SK-N-SH treated with all-trans-retinoic acid at 6 μM for 48 hours (cell line): ENCODE measurements around the gene ZMIZ1.

Source experiments
- ATAC-seq: fragments of 200-7000 bp; cut with Tn5 transposase; 3 replicates; pipeline ENCODE4 v1.9.1; 2020; ENCODE audit warnings: mild to moderate bottlenecking, moderate library complexity
- ARNTL ChIP-seq: fragments of 450-650 bp; formaldehyde crosslinking; IDR thresholded peaks from 2 replicates; pipeline ENCODE4 v1.5.0; 2020; ENCODE audit warnings: low read depth, mild to moderate bottlenecking, moderate library complexity, borderline replicate concordance
- BACH2 ChIP-seq: fragments of 250-450 bp; sonication (Bioruptor Pico); IDR thresholded peaks from 2 replicates; pipeline ENCODE4 v1.9.0; 2021; ENCODE audit warnings: mild to moderate bottlenecking, borderline replicate concordance
- CSDC2 ChIP-seq: fragments of 250-450 bp; sonication (Bioruptor Pico); IDR thresholded peaks from 2 replicates; pipeline ENCODE4 v1.5.0; 2020; ENCODE audit warnings: mild to moderate bottlenecking, moderate library complexity
- ESRRG ChIP-seq: fragments of 250-450 bp; sonication (Bioruptor Pico); IDR thresholded peaks from 2 replicates; pipeline ENCODE4 v1.6.1; 2021; ENCODE audit warnings: mild to moderate bottlenecking
- GLIS3 ChIP-seq: fragments of 250-450 bp; sonication (Bioruptor Pico); IDR thresholded peaks from 2 replicates; pipeline ENCODE4 v1.5.0; 2020; ENCODE audit warnings: mild to moderate bottlenecking, moderate library complexity
- OSR1 ChIP-seq: fragments of 250-450 bp; sonication (Bioruptor Pico); IDR thresholded peaks from 2 replicates; pipeline ENCODE4 v1.8.0; 2022; ENCODE audit warnings: moderate library complexity, mild to moderate bottlenecking, inconsistent platforms
- PPARA ChIP-seq: fragments of 250-450 bp; sonication (Bioruptor Pico); IDR thresholded peaks from 2 replicates; pipeline ENCODE4 v1.5.0; 2020; ENCODE audit warnings: mild to moderate bottlenecking, borderline replicate concordance
- RARB ChIP-seq: fragments of 250-450 bp; sonication (Bioruptor Pico); IDR thresholded peaks from 2 replicates; pipeline ENCODE4 v1.8.0; 2021; ENCODE audit warnings: mild to moderate bottlenecking, moderate library complexity
- SNAI2 ChIP-seq: fragments of 250-450 bp; sonication (Bioruptor Pico); IDR thresholded peaks from 2 replicates; pipeline ENCODE4 v1.5.0; 2020; ENCODE audit warnings: mild to moderate bottlenecking, moderate library complexity
- TOX ChIP-seq: fragments of 250-450 bp; sonication (Bioruptor Pico); IDR thresholded peaks from 2 replicates; pipeline ENCODE4 v1.8.0; 2021; ENCODE audit warnings: mild to moderate bottlenecking, moderate library complexity, borderline replicate concordance
- ZC3H10 ChIP-seq: fragments of 250-450 bp; sonication (Bioruptor Pico); IDR thresholded peaks from 2 replicates; pipeline ENCODE4 v1.5.1; 2021; ENCODE audit warnings: mild to moderate bottlenecking, moderate library complexity
- ZFP3 ChIP-seq: fragments of 250-450 bp; sonication (Bioruptor Pico); IDR thresholded peaks from 2 replicates; pipeline ENCODE4 v1.5.0; 2020; ENCODE audit warnings: mild to moderate bottlenecking, moderate library complexity
- ZFP30 ChIP-seq: fragments of 450-650 bp; formaldehyde crosslinking; IDR thresholded peaks from 2 replicates; pipeline ENCODE4 v1.5.0; 2022; ENCODE audit warnings: mild to moderate bottlenecking, moderate library complexity
- ZNF565 ChIP-seq: fragments of 450-650 bp; formaldehyde crosslinking; conservative IDR thresholded peaks from 2 replicates; pipeline ENCODE4 v1.5.0; 2020; ENCODE audit warnings: low read depth, mild to moderate bottlenecking, moderate library complexity
- ZNF70 ChIP-seq: fragments of 450-650 bp; formaldehyde crosslinking; IDR thresholded peaks from 2 replicates; pipeline ENCODE4 v1.5.0; 2020; ENCODE audit warnings: mild to moderate bottlenecking, moderate library complexity
- ZNF8 ChIP-seq: fragments of 450-650 bp; formaldehyde crosslinking; IDR thresholded peaks from 2 replicates; pipeline ENCODE4 v1.5.0; 2020; ENCODE audit warnings: mild to moderate bottlenecking, moderate library complexity
- TF ChIP-seq, protein P1 (sequence below): fragments of 250-450 bp; sonication (Bioruptor Pico); IDR thresholded peaks from 2 replicates; pipeline ENCODE4 v1.8.0; 2020; ENCODE audit warnings: mild to moderate bottlenecking, moderate library complexity, borderline replicate concordance
- TF ChIP-seq, protein P2 (sequence below): fragments of 250-450 bp; sonication (Bioruptor Pico); IDR thresholded peaks from 2 replicates; pipeline ENCODE4 v1.5.1; 2020; ENCODE audit warnings: low read depth, mild to moderate bottlenecking, moderate library complexity
- TF ChIP-seq, protein P3 (sequence below): fragments of 250-450 bp; sonication (Bioruptor Pico); IDR thresholded peaks from 2 replicates; pipeline ENCODE4 v1.8.0; 2021; ENCODE audit warnings: low read depth, mild to moderate bottlenecking, moderate library complexity, borderline replicate concordance
- TF ChIP-seq, protein P4 (sequence below): fragments of 250-450 bp; sonication (Bioruptor Pico); IDR thresholded peaks from 2 replicates; pipeline ENCODE4 v1.5.0; 2020; ENCODE audit warnings: mild to moderate bottlenecking, moderate library complexity
- TF ChIP-seq, protein P5 (sequence below): fragments of 250-450 bp; sonication (Bioruptor Pico); IDR thresholded peaks from 2 replicates; pipeline ENCODE4 v1.5.1; 2021; ENCODE audit warnings: mild to moderate bottlenecking, moderate library complexity

The ZMIZ1 gene

DNA sequence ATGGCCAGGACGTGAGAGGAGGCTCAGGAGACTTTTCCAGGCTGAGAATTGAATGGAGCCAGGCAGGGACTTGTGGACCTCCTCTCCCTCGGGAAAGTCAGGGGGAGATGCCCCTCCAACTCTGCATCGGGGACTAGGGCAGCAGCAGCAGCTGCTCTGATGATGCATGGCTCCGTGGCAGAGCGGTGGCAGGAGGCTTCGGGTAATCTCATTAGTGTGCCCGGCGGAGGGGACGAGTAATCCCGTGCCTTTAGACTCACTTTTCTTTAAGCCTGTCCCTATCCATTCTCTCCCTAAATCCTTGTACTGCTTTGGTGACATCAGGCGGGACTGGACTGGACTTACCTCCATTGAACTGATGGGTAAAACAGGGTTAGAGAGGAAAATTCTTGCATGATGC is 75.1 kb downstream of the ZMIZ1 start:
- TF ChIP-seq ZFP3 (no peak), ZNF565 (no peak), SNAI2 (no peak), TOX (CRISPR knock-in tag) (no peak), ZNF70 (CRISPR knock-in tag) (no peak), ARNTL (CRISPR knock-in tag) (no peak), ZFP30 (no peak), RARB (CRISPR knock-in tag) (no peak), CSDC2 (CRISPR knock-in tag) (no peak), OSR1 (CRISPR knock-in tag) (no peak), ZNF8 (CRISPR knock-in tag) (no peak), ZC3H10 (CRISPR knock-in tag) (no peak)
- TF ChIP-seq, protein P1, sequence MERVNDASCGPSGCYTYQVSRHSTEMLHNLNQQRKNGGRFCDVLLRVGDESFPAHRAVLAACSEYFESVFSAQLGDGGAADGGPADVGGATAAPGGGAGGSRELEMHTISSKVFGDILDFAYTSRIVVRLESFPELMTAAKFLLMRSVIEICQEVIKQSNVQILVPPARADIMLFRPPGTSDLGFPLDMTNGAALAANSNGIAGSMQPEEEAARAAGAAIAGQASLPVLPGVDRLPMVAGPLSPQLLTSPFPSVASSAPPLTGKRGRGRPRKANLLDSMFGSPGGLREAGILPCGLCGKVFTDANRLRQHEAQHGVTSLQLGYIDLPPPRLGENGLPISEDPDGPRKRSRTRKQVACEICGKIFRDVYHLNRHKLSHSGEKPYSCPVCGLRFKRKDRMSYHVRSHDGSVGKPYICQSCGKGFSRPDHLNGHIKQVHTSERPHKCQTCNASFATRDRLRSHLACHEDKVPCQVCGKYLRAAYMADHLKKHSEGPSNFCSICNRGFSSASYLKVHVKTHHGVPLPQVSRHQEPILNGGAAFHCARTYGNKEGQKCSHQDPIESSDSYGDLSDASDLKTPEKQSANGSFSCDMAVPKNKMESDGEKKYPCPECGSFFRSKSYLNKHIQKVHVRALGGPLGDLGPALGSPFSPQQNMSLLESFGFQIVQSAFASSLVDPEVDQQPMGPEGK (CRISPR knock-in tag), result no peak
- TF ChIP-seq, protein P2, sequence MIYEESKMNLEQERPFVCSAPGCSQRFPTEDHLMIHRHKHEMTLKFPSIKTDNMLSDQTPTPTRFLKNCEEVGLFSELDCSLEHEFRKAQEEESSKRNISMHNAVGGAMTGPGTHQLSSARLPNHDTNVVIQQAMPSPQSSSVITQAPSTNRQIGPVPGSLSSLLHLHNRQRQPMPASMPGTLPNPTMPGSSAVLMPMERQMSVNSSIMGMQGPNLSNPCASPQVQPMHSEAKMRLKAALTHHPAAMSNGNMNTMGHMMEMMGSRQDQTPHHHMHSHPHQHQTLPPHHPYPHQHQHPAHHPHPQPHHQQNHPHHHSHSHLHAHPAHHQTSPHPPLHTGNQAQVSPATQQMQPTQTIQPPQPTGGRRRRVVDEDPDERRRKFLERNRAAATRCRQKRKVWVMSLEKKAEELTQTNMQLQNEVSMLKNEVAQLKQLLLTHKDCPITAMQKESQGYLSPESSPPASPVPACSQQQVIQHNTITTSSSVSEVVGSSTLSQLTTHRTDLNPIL (CRISPR knock-in tag), result no peak
- TF ChIP-seq, protein P3, sequence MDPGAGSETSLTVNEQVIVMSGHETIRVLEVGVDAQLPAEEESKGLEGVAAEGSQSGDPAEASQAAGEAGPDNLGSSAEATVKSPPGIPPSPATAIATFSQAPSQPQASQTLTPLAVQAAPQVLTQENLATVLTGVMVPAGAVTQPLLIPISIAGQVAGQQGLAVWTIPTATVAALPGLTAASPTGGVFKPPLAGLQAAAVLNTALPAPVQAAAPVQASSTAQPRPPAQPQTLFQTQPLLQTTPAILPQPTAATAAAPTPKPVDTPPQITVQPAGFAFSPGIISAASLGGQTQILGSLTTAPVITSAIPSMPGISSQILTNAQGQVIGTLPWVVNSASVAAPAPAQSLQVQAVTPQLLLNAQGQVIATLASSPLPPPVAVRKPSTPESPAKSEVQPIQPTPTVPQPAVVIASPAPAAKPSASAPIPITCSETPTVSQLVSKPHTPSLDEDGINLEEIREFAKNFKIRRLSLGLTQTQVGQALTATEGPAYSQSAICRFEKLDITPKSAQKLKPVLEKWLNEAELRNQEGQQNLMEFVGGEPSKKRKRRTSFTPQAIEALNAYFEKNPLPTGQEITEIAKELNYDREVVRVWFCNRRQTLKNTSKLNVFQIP (CRISPR knock-in tag), result no peak
- TF ChIP-seq, protein P4, sequence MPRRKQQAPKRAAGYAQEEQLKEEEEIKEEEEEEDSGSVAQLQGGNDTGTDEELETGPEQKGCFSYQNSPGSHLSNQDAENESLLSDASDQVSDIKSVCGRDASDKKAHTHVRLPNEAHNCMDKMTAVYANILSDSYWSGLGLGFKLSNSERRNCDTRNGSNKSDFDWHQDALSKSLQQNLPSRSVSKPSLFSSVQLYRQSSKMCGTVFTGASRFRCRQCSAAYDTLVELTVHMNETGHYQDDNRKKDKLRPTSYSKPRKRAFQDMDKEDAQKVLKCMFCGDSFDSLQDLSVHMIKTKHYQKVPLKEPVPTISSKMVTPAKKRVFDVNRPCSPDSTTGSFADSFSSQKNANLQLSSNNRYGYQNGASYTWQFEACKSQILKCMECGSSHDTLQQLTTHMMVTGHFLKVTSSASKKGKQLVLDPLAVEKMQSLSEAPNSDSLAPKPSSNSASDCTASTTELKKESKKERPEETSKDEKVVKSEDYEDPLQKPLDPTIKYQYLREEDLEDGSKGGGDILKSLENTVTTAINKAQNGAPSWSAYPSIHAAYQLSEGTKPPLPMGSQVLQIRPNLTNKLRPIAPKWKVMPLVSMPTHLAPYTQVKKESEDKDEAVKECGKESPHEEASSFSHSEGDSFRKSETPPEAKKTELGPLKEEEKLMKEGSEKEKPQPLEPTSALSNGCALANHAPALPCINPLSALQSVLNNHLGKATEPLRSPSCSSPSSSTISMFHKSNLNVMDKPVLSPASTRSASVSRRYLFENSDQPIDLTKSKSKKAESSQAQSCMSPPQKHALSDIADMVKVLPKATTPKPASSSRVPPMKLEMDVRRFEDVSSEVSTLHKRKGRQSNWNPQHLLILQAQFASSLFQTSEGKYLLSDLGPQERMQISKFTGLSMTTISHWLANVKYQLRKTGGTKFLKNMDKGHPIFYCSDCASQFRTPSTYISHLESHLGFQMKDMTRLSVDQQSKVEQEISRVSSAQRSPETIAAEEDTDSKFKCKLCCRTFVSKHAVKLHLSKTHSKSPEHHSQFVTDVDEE, result no peak
- ATAC-seq, result peak; percentile 6; the same call in 1 of the 3 replicates

DNA sequence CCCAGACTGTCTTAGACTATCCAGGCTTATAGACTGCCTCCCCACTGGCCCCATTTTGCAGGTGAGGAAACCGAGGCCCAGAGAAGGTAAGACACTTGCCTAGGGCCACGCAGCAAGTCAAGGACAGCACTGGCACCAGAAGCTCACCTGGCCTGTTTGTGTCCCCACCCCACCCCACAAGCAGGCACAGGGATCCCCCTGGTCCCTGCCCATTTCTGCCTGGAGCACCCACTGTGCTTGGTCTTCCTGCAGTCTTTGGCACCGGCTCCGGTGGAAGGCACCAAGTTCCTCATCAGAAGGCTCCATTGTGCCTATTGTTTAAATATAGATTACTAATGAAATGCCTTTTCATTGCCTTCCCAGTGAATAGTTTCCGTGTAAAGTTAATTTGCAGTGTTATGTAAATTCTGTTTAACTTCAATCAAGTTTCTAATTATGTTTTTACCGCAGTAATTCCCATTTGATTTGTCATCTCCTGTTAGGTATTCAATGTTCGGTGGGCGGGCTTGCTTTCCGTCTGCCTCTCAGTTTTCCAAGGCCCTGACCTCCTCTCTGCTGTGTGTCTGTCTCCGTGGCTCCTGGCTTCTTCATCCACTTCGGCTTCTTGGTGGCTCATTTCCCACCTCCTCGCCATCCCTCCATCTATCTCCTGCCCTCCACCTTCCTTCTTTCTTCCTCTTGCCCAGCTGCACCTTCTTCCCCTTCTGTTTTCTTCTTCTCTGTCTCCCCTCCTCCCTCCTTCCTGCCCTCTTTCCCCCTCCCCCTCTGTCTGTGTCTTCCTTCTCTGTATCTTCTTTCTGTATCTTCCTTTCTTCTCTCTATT is 75.8 kb downstream of the ZMIZ1 start:
- TF ChIP-seq PPARA (CRISPR knock-in tag) (no peak), ZNF565 (no peak), ZFP3 (no peak), SNAI2 (no peak), ESRRG (no peak), OSR1 (CRISPR knock-in tag) (no peak), ARNTL (CRISPR knock-in tag) (no peak)
- TF ChIP-seq, protein P2 (CRISPR knock-in tag), result no peak
- TF ChIP-seq, protein P3 (CRISPR knock-in tag), result no peak
- ATAC-seq, result no peak

DNA sequence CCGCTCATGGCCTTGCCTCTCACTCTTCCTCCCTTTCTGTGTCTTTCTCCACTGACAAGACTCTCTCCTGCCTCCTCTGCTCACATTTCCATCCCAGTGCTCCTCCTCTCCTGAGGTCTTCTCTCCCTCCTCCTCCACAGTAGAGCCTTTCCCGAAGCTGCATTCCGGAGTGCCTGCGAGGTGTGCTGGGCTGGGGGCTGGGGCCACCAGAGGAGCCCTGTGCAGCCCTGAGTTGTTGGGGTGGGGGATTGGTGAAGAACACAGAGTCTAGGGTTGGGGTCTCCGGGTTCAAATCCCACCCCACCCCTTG is 76.4 kb downstream of the ZMIZ1 start:
- ATAC-seq, result no peak
- TF ChIP-seq TOX (CRISPR knock-in tag) (no peak), ZNF8 (CRISPR knock-in tag) (no peak), ARNTL (CRISPR knock-in tag) (no peak), ZFP30 (no peak), GLIS3 (CRISPR knock-in tag) (no peak), BACH2 (no peak), CSDC2 (CRISPR knock-in tag) (no peak), ZNF70 (CRISPR knock-in tag) (no peak)
- TF ChIP-seq, protein P4, result no peak
- TF ChIP-seq, protein P5, sequence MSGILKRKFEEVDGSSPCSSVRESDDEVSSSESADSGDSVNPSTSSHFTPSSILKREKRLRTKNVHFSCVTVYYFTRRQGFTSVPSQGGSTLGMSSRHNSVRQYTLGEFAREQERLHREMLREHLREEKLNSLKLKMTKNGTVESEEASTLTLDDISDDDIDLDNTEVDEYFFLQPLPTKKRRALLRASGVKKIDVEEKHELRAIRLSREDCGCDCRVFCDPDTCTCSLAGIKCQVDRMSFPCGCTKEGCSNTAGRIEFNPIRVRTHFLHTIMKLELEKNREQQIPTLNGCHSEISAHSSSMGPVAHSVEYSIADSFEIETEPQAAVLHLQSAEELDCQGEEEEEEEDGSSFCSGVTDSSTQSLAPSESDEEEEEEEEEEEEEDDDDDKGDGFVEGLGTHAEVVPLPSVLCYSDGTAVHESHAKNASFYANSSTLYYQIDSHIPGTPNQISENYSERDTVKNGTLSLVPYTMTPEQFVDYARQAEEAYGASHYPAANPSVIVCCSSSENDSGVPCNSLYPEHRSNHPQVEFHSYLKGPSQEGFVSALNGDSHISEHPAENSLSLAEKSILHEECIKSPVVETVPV (CRISPR knock-in tag), result no peak
